GM19043 (cell line): Measurements from ENCODE around the gene SIN3B.

Experiments
- ATAC-seq: cut with Tn5 transposase; IDR thresholded peaks from one replicate; pipeline ENCODE4 v1.9.1; 2021; ENCODE audit warnings: low read depth; ENCODE audit not compliant: unreplicated experiment

SIN3B gene

DNA sequence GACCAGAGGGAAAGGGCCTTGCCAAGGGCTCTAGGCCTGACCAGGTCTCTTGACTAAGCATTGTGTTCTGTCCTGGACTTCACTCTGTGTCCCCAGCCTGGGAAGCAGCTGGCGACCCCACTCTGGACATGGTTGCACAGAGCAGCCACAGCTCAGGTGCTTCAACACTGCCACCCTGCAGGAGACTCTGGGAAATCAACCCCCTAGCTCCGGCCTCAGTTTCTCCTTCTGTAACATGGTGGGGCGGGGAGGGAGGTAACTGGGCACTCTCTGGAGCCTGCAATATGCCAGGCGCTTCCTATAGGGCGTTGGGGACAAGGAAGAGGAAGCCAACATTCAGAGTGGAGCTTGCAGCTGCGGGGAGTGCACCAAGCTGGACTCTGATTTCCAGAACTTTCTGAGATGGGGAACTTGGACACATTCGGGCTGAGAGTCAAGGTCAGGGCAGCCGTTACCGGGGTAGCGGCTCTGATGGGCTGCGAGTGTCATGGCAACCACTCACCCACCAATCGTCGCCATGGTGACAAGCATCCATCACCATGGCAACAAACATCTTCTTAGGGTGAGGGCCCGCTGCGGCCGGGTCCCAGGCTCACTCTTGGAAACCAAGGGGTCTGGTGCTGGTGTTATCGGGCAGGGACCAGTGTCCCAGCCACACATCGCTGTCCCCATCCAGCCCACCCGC is 72.4 kb downstream of the SIN3B start:
- no peak for ATAC-seq

DNA sequence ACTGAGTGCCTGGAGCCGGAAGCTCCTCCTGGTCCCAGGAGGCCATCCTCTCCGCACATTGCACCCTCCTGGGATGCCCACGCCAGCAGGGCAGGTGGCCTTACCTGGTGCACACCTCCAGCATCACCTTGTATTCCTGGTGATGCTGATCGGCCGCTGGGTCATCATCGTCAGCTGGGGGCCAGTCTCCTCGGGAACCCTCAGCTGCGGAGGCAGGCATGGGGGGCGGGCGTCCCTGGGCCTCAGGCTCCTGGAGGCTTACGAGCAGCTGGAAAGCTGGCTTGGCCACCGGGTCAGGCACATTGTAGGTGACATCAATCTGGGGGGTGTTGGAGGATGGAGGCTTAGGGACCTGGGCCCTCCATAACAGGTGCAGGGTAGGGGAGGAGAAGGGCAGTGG is 73.3 kb downstream of the SIN3B start:
- ATAC-seq, result no peak

DNA sequence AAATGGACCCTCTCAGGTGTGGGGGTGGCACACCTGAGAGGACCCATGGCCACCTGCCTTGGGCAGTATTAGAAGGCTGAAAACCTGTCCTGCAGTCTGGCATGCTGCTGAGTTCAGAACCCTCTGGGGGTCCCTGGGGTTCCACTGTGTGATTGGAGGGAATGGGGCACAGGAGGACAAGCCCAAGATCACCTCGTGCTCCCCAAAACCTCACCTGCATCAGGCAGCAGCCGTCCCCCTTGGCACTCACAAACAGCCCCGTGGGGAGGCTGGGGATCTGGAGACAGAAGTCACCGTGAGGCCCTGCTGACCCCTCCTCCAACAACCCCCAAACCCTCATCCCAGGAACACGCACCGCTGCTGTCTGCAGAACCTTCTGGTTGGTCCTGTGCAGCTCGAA is 74.1 kb downstream of the SIN3B start:
- ATAC-seq, result no peak

DNA sequence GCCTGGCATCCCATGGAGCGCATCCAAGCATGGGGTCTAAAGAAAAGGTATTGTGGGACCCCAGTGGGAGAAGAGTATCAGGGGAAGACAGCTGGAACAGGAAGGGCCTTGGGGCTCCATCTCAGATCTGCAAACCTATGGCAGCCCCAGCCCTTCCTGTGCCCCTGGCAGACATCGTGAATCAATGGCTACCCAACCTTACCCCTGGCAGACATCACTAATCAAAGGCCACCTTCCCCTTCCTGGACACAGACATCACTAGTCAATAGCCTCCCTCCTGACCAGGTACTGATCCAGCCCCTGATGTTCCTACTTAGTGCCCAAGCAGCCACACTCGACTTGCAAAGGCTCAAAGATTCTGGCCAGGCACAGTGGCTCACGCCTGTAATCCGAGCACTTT is 75.4 kb downstream of the SIN3B start:
- no peak for ATAC-seq

DNA sequence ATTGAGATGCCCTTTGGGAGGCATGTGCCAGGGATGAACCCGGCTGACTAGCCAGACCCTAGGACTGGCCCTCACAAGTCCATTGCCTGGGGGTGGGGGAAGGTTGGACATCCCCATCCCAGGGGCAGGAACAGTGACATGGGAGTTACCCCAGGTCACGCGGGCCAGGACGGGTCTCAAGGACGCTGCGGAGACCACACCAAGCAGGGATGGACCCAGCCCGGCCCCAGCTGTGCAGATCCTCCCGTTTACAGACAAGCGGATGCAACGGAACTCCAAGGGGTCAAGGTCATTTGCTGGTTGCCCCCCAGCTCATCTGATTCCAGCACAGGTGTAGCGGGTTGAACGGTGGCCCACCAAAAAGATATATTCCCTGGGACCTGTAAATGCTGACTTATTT is 79.6 kb downstream of the SIN3B start:
- no peak for ATAC-seq

DNA sequence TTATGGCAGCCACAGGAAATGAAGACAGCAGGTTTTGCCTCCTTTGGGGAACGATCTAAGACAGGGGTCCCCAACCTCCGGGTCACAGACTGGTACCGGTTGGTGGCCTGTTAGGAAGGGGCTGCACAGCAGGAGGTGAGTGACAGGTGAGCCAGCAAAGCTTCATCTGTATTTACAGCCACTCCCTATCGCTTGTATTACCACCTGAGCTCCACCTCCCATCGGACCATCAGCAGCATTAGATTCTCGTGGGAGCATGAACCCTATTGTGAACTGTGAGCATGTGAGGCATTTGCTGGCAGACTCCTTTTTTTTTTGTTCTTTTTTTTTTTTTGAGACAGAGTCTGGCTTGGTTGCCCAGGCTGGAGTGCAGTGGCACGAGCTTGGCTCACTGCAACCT is 81.8 kb downstream of the SIN3B start:
- ATAC-seq, result no peak

DNA sequence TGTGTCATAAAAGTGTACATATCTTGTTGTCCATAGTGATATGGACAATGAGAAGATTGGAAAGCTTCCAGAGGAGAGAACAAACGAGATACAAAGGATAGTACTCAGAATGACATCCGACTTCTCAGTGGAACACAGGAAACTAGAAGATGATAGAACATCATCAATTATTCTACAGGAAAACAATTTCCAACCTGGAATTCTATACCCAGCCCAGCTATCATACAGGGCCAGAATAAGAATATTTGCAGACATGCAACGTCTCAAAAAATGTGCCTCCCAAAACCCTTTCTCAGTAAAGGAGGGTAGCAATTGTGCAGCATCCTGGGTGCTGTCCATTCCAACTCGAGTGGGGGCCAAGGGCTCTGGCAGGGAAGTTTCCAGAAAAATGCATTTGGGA is 83.6 kb downstream of the SIN3B start:
- no peak for ATAC-seq

DNA sequence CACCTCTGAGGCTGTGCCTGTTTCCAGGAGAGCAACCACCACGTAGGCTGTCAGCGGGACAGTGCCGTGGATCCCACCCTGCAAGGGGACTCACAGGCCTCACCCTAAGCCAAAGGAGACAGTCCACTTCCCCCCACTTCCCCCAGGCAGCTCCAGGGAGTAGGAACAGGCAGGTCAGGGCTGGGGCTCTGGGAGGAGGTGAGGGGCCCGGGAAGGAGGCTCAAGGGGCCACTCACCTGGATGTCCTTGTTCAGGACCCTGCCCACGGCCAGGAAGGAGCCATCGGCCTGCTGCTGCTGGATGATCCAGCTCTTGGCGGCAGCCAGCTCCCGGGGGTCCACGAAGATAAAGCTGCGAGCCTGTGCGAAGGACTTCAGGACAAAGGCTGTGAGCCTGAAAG is 85.2 kb downstream of the SIN3B start:
- ATAC-seq, result no peak

DNA sequence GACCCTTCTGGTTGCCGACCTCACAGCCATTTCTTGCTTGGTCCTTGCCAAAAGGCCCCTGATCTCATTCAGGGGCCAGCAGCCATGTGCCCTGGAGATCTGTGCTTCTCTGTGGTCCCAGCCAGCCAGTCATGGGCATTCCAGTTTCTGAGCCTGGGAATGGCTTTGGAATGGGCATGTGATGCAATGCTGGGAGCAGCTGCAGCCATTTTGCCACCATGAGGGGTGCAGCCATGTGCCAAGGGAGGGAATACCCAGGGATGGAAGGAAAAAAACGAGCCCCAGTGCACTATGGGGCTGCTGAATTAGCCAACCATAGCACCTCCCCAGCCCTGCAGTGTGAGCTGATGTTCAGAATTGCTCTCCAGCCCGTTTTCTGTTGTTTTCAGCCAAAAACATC is 85.9 kb downstream of the SIN3B start:
- no peak for ATAC-seq

DNA sequence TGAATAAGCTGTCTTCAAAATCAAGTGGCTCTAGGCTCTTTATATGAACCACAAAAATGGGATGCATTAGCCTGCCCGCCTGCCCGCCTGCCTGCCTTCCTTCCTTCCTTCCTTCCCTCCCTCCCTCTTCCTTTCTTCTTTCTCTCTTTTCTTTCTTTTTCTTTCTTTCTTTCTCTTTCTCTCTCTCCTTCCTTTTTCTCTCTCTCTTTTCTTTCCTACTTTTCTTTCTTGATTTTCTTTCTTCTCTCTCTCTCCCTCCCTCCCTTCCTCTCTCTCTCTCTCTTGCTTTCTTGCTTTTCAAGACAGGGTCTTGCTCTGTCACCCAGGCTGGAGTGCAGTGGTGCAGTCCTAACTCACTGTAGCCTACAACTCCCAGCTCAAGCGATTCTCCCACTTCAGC is 86.5 kb downstream of the SIN3B start:
- ATAC-seq, result no peak

DNA sequence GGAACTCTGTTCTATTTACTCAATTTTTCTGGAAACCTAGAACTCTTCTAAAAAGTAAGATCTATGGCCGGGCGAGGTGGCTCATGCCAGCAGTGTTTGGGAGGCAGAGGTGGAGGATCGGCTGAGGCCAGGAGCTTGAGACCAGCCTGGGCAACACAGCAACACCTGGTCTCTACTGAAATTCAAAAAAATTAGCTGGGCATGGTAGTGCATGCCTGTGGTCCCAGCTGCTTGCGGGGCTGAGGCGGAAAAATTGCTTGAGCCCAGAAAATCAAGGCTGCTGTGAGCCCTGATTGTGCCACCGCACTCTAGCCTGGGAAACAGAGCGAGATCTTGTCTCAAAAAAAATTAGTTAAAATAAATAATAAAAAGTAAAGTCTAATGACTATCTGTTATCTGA is 88.2 kb downstream of the SIN3B start:
- no peak for ATAC-seq

DNA sequence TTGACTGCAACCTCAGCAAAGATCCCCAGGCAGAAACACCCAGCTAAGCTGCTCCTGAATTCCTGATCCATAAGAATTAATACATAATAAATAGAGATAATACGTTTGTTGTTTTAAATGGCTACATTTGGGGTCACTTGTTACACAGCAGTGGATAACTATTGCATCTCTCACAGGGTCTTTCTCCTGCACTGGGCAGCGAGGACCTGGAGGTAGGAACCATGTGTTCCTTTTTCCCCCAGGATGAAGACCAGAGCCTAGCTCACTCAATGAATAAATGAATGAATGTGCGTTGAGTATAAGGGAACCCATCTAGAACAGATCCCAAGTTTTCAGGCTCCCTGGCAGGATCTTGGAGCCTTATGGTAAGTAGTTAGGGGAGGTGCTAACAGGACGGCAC is 90.3 kb downstream of the SIN3B start:
- no peak for ATAC-seq

DNA sequence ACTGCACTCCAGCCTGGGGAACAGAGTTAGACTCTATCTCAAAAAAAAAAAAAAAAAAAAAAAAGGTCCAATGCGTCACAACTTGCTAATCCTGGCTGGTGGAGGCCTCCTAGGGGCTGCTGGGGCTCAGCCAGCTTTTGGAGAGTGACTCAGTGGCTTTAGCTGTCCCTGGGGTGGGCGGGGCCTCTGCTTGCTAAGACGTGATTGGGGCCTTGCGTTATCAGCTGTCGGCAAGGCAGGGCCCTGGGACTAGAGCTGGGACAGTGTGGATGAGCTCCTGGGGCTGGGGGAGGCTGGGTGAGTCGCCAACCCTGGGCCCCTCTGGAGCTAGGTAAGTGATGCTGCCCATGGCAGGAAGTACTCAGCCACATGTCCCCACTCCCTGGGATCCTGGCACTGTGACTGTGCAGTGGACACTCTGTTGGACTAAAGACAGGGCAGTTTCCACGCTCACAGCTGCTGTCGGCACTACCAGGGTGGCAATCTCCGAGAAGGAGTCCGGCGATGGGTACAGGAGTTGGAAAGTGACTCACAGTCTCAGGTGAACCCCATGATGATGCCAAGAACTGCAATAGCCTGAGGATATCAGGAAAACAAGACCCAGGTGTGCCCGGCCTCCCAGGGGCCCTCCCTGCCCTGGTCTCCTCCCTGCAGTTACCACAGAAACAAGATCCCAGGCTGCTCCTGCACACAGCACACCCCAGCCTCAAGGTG is 91.8 kb downstream of the SIN3B start:
- ATAC-seq, result no peak

DNA sequence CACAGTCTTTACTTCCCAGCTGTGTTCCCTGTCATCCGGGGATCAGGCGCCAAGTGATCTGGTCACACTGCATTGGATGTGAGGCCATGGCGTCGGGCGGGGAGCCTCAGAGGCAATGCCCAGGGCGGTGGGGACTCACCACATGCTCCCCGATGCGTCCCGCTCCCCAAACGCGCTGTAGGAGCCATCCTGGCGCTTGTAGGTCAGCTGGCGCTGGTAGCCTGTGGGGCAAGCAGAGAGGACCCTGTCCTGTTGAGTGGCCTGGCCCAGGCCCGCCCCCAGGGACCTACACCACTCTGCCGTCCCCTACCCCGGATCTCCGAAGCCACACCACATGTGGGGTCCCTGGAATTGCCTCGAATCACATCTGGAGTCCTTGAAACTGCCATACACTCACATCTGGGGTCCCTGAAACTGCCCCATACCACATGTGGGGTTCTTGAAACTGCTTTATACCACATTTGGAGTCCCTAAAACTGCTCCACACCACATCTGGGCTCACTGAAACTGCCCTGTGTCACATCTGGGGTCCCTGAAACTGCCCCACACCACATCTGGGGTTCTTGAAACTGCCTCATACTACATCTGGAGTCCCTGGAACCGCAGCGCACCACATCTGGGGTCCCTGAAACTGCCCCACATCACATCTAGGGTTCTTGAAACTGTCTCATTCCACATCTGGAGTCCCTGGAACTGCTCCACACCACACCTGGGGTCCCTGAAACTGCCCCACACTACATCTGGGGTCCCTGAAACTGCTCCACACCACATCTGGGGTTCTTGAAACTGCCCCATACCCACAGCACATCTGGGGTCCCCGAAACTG is 92.8 kb downstream of the SIN3B start:
- no peak for ATAC-seq

DNA sequence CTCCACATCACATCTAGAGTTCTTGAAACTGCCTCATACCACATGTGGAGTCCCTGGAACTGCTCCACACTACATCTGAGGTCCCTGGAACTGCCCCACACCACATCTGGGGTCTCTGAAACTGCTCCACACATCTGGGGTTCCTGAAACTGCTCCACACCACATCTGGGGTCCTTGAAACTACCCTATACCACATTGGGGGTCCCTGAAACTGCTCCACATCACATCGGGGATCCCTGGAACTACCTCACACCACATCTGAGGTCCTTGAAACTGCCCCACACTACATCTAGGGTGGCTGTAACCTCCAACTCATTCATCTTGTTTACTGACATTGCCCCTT is 93.4 kb downstream of the SIN3B start:
- ATAC-seq, result no peak

DNA sequence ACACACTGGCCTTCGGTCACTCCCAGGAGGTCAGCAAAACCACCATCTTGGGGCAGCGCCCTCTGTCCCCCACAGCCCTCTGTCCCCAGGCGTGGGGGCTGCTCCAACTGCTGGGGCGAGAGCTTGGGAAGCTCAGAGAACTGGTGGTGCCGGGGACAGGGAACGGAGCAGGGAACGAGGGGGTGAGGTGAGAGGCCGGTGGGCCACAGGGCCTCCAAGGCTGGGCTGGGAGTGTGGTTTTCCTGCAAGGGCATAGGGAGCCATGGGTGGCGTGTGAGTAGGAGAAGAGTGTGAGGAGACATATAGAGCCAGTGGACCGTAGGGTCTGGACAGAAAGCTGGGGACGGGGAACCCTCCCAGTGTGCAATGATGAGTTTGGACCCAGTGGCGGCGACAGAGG is 93.8 kb downstream of the SIN3B start:
- no peak for ATAC-seq

DNA sequence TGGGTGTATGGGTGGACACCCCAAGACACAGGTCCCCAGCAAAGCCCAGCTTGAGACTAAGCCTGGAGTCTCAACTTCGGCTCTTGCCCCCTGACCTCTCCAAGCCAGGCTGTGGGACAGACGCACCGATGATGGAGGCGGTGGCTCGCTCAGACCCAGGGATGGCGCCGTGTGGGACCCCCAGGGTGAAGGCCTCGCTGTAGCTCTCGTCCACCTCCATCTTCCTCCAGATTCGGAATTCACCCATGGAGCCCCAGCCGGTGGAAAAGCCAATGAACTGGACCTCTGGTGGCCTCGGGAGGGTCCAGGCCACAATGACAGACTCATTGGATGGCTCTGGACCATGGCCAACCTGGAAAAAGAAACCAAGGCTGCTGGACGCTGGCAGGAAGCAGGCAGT is 98.7 kb downstream of the SIN3B start:
- ATAC-seq, result no peak

DNA sequence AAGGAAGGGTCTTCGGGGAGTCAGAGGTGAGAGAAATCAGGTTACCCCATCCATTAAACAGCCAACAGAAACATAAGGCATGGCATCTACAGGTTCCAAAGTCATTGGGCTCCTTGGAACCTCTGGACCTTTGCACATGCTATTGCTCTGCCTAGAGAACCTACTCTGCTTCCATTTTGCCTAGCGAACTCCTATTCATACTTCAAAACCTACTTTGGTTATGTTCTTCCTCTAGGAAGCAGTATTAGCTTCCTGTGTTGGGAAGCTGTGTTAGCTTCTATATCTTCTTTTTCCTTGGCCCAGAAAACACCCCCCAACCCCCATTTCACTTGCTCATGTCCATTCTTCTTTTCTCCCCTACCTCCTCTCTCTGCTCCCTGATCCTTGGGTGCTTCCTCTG is 99.2 kb downstream of the SIN3B start:
- ATAC-seq, result no peak

DNA sequence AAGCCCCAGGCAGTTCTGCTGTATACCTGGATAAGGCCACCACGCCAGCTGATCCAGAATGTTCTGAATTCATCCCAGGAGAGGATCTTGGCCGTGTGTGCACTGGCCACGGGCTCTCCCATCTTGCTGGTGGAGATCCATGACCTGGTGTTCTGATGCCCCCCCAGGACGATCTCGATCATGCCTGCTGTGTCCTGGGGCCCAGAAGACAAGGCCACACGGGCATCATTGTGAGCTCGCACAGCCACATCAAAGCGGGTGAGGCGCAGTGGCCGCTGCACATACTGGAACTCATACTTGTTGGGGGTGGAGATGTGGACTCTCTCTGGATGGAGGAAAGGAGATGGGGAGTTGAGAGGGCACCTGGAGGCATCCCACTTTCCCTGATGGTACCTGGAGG is 99.7 kb downstream of the SIN3B start:
- no peak for ATAC-seq
